ENCODE results near the gene DMAC2L.

- TF ChIP-seq POLR2A (IDR thresholded peaks at IDR 0.05): no peak
- TF ChIP-seq, protein P1, sequence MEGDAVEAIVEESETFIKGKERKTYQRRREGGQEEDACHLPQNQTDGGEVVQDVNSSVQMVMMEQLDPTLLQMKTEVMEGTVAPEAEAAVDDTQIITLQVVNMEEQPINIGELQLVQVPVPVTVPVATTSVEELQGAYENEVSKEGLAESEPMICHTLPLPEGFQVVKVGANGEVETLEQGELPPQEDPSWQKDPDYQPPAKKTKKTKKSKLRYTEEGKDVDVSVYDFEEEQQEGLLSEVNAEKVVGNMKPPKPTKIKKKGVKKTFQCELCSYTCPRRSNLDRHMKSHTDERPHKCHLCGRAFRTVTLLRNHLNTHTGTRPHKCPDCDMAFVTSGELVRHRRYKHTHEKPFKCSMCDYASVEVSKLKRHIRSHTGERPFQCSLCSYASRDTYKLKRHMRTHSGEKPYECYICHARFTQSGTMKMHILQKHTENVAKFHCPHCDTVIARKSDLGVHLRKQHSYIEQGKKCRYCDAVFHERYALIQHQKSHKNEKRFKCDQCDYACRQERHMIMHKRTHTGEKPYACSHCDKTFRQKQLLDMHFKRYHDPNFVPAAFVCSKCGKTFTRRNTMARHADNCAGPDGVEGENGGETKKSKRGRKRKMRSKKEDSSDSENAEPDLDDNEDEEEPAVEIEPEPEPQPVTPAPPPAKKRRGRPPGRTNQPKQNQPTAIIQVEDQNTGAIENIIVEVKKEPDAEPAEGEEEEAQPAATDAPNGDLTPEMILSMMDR (IDR thresholded peaks at IDR 0.05): no peak
Observed at GRCh38 chr14:50301914-50302313, 10.2 kb upstream of the DMAC2L start.

Data from tibial nerve (tissue), 3 donors.